Measurements from ENCODE around the gene OGDH.

- TF ChIP-seq EZH2 (IDR thresholded peaks at IDR 0.05; ENCODE audit: insufficient read depth, poor library complexity, severe bottlenecking) (no peak), EZH2phosphoT487 (IDR thresholded peaks at IDR 0.05; ENCODE audit: insufficient read depth, low read depth) (no peak)
Measured at GRCh38 chr7:44693641-44694313, 87.3 kb downstream of the OGDH start.
